Left lung (tissue), 10 donors: ENCODE results near the gene RAB3C. TPM values are rescaled to one million over a fixed set of nuclear protein-coding genes. Genes with fewer than 3 reads are reported as not detected.
A peak's percentile ranks its signal among the peaks of the same experiment; 100 is the strongest.

ENCODE experiments used
- ATAC-seq: fragments of 200-7000 bp; cut with Tn5 transposase; one replicate; pipeline ENCODE4 v1.9.1; 2020; ENCODE audit warnings: moderate library complexity
- DNase-seq, 4 donors: peaks; one replicate each; pipeline ENCODE4 v3.0.0-alpha.2; 2013 to 2020
- H3K27ac ChIP-seq, 2 donors: fragments of 200-600 bp; sonication (generic) in 1 of 2; one replicate each; pipeline versions ENCODE4 v1.5.0 to v1.8.0; 2020 to 2021
- H3K27me3 ChIP-seq, 2 donors: fragments of 200-600 bp; sonication (generic) in 1 of 2; one replicate each; pipeline versions ENCODE4 v1.5.0 to v1.8.0; 2020 to 2021
- H3K36me3 ChIP-seq, 2 donors: fragments of 200-600 bp; sonication (generic) in 1 of 2; one replicate each; pipeline versions ENCODE4 v1.5.0 to v1.8.0; 2020 to 2021
- H3K4me1 ChIP-seq, 2 donors: fragments of 200-600 bp; one replicate each; pipeline ENCODE4 v1.8.0; 2021
- H3K4me3 ChIP-seq, 2 donors: fragments of 200-600 bp; sonication (generic) in 1 of 2; one replicate each; pipeline versions ENCODE4 v1.5.0 to v1.8.0; 2020 to 2021; ENCODE audit warnings: mild to moderate bottlenecking in 1 of 2
- H3K9me3 ChIP-seq, 2 donors: fragments of 200-600 bp; sonication (generic) in 1 of 2; one replicate each; pipeline versions ENCODE4 v1.5.0 to v1.8.0; 2020 to 2021
- CTCF ChIP-seq, 2 donors: fragments of 200-600 bp; sonication (generic) in 1 of 2; IDR thresholded peaks; one replicate each; pipeline versions ENCODE4 v1.5.0 to v1.8.0; 2021; ENCODE audit warnings: antibody characterized with exemption in 2 of 2
- intact Hi-C, 2 donors: fragments of 100-400 bp; cut with DNase I; formaldehyde crosslinking; loops; one replicate each; pipeline versions ENCODE4 v1.11.2 to v1.14.2; 2022
- polyA plus RNA-seq, 6 donors: library from polyadenylated mRNA; unstranded; fragments of 120-200 nt; gene quantifications; one replicate each; pipeline ENCODE4 v1.2.1, GENCODE V29; 2013; ENCODE audit not compliant: insufficient read length in 6 of 6
- total RNA-seq, 2 donors: library from RNA; stranded (reverse); fragmentation: NEBNext Ultra II Directional; extraction: Animal tissue kit (Norgen Biotek cat#: 25700); gene quantifications; one replicate each; pipeline ENCODE4 v1.2.1, GENCODE V29; 2021
- donor health status: DM: no; HTN: yes; CAD: no.
- donor health status: DM: no; HTN: no; CAD: no.

Gene RAB3C
- total and polyA plus RNA-seq, 8 donors: 1.1 to 3.5 (median 1.6) TPM

- TF ChIP-seq CTCF (IDR thresholded peaks at IDR 0.05): no peak
- Histone ChIP-seq H3K4me3 (no peak overlapping the region), H3K4me1 (no peaks in the 10 kb centered on the region), H3K36me3 (no peaks in the 10 kb centered on the region), H3K9me3 (no peaks in the 10 kb centered on the region), H3K27ac (no peak overlapping the region), H3K27me3 (no peaks in the 10 kb centered on the region)
- intact Hi-C loops: no loop called here
- DNase-seq (no peak), ATAC-seq (no peak)
Measured at GRCh38 chr5:58648846-58649245, 66.0 kb downstream of the RAB3C start.

DNA sequence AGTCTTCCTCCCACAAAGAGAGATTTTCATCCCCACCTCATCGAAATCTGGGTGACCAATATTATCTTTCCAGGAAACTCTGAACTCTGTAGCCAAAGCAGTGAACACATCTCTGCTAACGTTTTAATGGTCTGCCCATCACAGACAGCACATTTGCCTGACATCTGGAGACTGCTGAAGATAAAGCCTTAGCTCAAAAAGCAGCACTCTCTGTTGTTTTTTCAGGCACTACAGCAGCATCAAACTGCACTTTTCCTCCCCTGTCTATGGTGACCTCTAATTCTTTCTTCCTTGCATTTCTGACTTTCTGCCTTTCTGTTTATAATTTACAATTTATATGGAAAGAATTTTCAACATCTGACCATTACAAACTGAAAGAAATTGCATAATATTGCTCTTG lies 66.8 kb downstream of the RAB3C start:
- Histone ChIP-seq H3K36me3 (no peaks in the 10 kb centered on the region), H3K27me3 (no peaks in the 10 kb centered on the region), H3K9me3 (no peaks in the 10 kb centered on the region), H3K4me1 (no peaks in the 10 kb centered on the region), H3K27ac (no peak overlapping the region), H3K4me3 (no peak overlapping the region)
- TF ChIP-seq CTCF (IDR thresholded peaks at IDR 0.05): no peak
- intact Hi-C loops: no loop called here
- peak in 2 of 4 donors; percentile 87 to 92 for DNase-seq
- ATAC-seq: peak; percentile 38

- no peaks in the 10 kb centered on the region for H3K36me3 ChIP-seq
- no peak for DNase-seq
- intact Hi-C loops: no loop called here
- H3K9me3 ChIP-seq: no peaks in the 10 kb centered on the region
- H3K27ac ChIP-seq: no peak overlapping the region
- H3K4me1 ChIP-seq: no peaks in the 10 kb centered on the region
- ATAC-seq: no peak
- TF ChIP-seq CTCF (IDR thresholded peaks at IDR 0.05): no peak
- H3K4me3 ChIP-seq: no peak overlapping the region
- no peaks in the 10 kb centered on the region for H3K27me3 ChIP-seq
Measured at GRCh38 chr5:58653521-58653920, 70.6 kb downstream of the RAB3C start.

DNA sequence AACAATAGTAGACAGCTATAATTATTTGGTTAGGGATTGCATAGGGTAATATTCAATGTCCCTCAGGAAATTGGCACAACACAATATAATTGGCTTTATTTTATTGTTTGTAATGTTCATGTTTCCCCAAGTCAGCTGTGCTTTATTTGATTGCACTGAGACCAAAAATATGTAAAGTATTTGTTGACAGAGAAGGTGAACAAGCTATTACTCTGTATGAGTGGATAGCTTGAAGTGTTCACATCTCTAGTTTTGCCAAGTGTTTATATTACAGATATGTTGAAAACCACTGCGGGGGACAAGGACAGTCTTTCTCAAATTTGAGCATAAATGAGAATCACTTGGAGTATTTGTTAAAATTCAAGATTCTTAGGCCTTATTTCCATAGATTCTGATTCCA lies 83.3 kb downstream of the RAB3C start:
- no peak for TF ChIP-seq CTCF (IDR thresholded peaks at IDR 0.05)
- no peak overlapping the region for H3K4me3 ChIP-seq
- DNase-seq (no peak), ATAC-seq (peak; percentile 52)
- no peaks in the 10 kb centered on the region for H3K27me3 ChIP-seq
- H3K36me3 ChIP-seq: no peaks in the 10 kb centered on the region
- H3K9me3 ChIP-seq: peaks cover 0 to 6% of the 10 kb centered on the region in 2 donors
- intact Hi-C loops: no loop called here
- peaks cover 0 to 4% of the 10 kb centered on the region in 2 donors for H3K4me1 ChIP-seq
- no peak overlapping the region for H3K27ac ChIP-seq

GRCh38 chr5:58666598-58667581 lies 84.0 kb downstream of the RAB3C start:
- peak; percentile 16 for ATAC-seq

More at GRCh38 chr5:58666598-58667581, 84.0 kb downstream of the RAB3C start:
- intact Hi-C loops: no loop called here
- Histone ChIP-seq H3K4me3 (no peak overlapping the region), H3K36me3 (no peaks in the 10 kb centered on the region), H3K27me3 (no peaks in the 10 kb centered on the region), H3K9me3 (peaks cover 0 to 6% of the 10 kb centered on the region in 2 donors), H3K27ac (no peak overlapping the region), H3K4me1 (peaks cover 0 to 4% of the 10 kb centered on the region in 2 donors)
- no peak for DNase-seq
- TF ChIP-seq CTCF (IDR thresholded peaks at IDR 0.05): no peak
